NCI-H524 (cell line): ENCODE measurements around the gene RAB3IP.

Experiments
- DNase-seq, 2 experiments: peaks; one replicate each; lab custom pipeline; 2025; lab: John Stamatoyannopoulos, UW

The RAB3IP gene, protein sequence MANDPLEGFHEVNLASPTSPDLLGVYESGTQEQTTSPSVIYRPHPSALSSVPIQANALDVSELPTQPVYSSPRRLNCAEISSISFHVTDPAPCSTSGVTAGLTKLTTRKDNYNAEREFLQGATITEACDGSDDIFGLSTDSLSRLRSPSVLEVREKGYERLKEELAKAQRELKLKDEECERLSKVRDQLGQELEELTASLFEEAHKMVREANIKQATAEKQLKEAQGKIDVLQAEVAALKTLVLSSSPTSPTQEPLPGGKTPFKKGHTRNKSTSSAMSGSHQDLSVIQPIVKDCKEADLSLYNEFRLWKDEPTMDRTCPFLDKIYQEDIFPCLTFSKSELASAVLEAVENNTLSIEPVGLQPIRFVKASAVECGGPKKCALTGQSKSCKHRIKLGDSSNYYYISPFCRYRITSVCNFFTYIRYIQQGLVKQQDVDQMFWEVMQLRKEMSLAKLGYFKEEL

DNA sequence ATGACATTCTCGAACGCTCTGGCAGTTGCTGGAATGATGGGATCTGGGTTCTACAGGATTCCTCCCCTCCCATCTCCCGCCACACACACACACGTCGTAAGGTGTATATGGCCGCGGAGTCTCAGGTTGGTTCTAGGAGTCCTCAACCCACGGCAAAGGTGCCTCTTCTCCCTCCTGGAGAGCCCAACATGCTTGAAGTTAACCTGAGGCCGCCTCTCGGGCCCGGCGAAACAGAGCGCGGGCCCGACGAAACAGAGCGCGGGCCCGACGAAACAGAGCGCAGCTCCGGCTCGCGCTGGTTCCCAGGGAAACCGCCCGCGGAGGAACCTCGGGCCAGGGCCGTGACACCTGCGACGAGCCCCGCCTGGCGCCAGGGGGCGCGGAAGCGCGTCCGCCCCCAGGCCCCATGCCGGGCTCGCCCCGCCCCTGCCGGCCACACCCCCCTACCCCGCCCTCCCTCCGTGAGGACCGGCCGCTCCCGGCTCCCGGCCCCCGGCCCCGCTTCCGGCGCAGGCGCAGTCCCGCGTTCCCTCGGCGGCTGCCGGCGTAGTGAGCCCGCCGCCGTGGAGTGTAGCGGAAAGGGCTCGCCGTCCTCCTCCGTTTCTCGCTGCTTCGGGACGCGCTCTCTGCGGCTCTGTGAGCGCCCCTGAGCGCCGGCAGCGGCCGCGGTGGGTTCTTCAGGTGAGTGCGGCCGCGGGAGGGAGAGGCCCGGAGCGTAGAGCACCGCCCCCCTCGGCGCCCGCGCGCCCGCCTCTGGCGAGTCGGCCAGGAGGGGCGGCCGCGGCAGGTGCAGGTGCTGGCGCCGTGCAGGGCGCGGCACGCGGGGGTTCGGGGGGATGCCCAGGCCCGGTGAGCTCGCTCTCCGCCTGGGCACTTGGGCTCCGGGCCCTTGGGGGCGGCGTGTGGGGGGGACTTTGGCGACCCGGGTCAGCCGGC is at the start of gene RAB3IP:
RAB3IP (plus strand) TSS at position 510 of the 936 bp plus-strand sequence. CDS start 16,549 bp downstream, outside the sequence.
- DNase-seq: peak; percentile 52 to 80

DNA sequence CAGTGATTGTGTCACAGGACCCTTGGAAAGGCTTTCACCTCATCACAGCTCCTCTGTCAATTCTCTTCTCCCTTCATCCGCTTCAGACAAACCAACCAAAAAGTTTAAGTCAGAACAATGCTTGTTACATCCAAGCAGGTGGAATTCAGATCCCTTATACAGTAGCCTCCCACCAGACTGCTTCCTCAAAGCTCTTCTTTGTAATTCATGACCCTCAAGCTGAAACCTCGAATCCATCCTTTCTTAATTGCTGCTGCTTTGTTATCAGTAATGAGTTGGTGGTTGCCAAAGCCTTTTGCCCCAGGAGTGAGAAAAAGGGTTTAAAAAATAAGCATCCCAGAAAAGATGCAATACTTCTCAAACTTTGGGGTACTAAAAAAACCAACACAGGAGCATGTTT is 49.0 kb upstream of the RAB3IP start:
- DNase-seq: no peak

DNA sequence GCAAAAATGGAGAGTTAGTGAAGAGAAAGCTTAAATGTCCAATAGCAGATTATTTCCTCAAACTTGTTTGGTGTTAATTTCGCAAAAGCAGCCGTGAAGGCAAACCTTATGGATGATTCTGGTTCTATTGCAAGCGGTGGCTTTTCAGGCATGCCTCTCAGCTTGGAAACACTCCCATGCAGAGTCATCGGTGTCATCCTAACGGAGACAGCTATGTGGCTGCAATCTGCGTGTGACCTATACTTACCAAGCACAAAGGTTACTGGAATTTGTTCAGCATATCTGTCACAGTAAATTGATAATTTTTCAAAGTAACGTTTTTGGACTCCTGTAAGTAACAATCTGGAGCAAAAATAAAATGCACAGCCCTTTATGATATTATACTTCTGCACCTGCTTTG is 44.5 kb upstream of the RAB3IP start:
- no peak for DNase-seq

DNA sequence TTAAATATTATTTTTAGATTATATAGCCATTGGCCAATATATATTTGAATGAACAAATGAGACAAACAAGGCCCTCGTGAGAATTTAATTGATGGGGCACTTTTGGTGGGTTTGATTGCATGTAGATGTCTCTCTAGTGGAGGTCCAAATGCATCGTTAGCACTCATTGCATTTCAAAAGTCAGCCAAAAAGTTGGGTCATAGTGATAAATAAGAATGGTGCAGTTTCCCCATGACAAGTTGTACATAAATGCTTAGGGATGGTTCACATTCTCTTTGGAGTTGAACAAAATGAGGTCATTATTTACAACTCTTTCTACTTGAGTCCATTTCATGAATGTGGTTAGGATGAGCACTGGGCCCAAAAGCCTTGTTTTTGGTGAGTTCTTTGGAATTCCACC is 40.6 kb upstream of the RAB3IP start:
- no peak for DNase-seq

DNA sequence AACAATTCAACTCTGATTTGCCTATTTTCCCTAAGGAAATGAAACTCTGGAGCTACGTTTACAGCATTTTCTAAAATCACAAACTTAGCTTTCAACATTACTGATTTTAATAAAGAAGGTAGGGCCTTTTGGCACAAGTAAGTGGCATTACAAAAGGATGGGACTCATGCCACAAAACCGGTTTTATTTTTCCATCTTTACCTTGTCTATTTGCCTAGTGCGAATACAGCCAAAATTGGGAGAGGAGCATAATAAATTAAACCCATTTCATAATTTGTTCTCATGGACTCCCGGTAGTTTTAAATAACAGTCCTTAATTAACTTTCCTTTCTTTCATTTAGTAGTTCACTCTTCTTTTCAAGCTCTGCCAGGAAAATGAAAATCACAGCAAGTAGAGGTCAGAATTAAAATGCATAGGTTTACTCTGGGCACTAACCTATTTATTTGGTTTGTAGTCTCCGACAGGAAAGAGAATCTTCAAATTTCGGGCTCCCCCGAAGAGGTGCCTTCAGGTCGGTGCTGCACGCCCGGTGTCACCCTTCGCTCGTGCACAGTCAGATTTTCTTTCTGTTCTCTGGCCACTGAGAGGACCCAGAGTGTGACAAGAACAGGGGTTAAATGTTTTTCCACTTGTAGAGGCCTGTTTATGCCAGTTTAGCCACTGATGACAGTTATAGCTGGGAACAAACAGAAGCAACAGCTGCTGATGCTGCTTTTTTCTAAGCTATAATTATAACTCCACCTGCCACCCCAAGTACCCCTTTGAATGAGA is 39.7 kb upstream of the RAB3IP start, which contains the start of gene BEST3:
BEST3 (minus strand) TSS at position 535 of the 772 bp plus-strand sequence. CDS start 1,505 bp downstream, outside the sequence.
- peak; percentile 10 to 23 for DNase-seq

DNA sequence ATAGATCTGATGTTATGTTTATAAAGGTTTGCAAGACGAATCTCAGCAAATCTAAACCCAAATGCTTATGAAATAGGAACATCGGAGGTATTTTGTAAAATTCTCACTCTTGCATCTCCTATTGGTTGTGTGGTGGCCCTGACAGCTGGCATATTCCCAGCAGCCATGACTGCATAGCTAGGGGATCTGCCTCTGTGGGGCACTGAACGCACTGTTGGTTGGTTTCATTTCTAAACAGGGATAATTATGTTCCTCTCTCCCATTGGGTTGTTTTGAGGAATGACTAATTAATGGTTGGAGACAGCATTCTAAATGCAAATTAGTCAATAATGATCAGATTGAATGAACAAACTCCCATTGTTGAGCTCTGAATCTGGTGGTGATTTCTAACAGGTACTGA is 36.8 kb upstream of the RAB3IP start:
- no peak for DNase-seq

DNA sequence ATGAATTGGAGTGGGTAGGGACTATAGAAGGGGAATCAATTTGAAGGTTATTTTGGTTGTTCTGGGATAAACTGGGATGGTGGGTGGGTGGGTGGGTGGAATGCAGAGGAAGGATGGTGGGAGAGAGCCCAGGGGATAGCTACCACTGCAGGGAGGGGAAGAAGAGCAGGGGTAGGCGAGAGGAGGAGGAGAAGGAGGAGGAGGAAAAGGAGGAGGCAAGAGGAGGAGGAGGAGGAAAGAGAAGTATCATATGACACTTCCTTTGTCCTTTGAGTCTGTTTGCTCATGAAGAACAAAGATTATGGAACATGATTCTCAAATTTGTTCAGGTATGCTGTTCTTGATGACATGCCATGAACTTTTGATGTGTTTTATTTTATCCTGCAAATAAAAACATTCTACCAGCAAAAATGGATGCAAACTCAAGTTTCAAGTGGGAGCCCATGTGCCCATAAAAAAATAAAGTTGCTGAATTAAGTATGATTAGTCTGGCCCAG is 35.5 kb upstream of the RAB3IP start:
- no peak for DNase-seq

DNA sequence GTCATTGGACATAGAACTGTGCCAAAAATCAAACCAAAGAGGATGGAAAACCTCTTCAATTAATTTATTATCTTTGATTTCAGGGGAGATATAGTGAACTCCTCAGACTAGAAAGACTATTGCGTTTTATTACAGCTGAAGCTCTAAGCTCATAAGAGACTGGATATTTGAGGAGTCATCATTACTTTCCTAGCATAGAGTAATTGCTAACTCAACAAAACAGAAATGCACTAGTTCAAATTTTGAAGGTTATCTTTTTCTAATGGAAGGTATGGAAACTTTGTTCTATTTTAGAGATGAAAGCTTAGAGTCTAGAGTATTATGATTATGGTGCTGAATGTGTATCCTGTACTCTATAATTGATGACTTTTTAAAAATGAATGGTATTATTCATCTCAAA is 34.3 kb upstream of the RAB3IP start:
- no peak for DNase-seq

DNA sequence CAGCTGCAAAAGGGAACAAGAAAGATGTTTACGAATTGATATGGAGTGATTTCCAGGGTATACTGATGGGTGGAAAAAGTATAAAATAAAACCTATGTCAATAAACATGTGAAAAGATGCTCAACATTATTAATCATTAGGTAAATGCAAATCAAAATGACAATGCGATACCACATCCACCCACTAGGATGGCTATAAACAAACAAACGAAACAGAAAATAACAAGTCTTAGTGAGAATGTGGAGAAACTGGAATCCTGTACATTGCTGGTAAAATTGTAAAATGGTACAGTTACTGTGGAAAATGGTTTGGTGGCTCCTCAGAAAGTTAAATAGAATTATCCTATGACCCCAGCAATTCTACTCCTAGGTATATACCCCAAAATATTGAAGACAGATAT is 30.0 kb upstream of the RAB3IP start:
- no peak for DNase-seq

DNA sequence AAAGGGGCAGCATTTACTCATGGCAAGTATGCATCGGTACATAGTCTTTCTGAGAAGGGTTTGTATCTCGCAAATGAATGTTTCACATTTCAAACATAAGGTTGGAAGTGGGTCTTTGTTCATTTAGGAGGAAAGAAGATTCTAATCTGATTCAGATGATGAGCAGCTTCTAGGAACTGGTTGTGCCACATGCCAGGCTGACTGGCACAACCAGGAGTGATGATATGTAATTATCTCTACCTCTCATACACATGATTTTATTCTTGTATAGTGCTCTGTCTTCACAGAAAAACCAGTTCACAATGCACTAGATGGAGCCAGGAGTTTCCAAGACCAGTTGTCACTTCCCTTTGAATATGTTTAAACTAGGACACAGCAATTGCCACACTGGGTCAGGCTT is 25.8 kb upstream of the RAB3IP start:
- DNase-seq: no peak

DNA sequence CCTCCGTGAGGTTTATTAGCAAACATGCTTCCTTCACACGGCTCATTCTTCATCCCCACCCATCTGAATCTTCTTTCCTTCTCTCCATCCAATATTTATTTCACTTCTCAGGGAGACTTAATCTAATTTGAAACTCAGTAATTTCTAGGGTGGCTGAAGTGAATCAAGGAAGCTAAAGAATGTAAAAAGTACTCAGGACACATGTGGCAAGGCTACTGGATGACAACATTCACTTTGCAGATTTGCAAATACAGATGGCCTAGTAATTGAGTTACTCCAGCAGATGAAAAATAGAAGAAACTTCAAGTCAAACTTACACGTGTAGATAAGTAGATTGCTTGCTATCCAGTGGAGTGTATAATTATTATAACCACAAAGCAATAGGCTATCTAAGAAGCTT is 24.1 kb upstream of the RAB3IP start:
- no peak for DNase-seq

DNA sequence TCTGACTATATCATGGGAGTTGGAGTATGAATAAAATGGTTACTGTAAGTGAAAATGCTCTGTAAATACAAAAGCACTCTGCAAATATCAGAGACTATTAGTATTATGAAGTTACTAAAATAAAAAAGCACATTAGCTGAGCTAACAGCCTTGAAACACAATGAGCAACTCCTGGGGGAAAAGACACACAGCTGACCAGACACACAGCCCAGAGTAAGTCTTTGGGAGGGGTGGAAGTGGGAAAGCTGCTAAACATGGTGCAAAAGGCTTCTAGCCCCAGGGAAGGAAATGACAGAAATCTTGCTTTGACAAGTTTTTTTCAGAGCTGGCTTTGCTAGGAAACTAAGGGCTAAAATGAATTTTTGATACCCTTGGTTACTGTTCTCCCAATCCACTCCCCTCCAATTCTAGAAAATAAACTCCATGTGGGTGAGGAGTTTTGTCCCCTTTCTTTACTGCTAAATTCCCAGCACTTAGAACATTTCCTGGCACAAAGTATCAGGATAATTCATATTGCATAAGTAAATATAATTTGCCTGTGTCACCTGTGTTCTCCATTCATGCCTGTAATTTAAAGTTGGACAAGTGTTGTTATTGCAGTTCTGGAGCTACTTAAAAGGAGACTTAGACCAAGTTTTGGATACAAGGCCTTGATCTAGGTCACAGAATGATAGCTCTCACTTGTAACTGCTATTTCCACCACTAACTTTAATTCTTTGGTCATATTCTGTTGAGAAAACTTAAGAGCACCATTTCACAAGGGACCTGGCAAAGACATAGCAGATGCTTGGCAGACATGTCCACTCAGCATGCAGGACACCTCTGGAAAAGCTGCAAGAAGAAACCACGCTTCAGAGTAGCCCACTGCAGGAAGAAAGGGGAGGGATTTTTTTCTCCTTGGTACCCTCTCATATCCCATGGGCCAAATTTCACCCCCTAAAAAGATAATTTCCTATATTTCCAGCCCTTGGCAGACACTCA is 19.0 kb upstream of the RAB3IP start:
- DNase-seq: no peak

DNA sequence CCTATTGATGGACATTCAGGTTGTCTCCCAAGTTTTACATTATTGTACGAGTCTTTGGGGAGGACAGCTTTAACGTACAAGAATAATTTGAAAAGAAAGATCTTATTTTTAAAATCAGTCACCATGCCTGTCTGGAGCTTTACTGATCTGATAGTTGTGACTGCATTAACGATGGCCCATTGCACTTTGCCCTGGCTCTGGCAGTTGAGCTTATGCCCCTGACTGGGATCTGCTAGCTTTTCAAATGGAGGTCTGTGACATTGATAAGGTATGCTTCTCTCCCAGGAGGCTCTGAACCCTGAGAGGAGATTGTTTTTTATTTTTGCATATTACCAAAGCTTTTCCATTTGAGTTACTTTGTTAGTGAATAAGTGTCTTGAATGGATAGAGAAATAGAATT is 17.9 kb upstream of the RAB3IP start:
- no peak for DNase-seq

DNA sequence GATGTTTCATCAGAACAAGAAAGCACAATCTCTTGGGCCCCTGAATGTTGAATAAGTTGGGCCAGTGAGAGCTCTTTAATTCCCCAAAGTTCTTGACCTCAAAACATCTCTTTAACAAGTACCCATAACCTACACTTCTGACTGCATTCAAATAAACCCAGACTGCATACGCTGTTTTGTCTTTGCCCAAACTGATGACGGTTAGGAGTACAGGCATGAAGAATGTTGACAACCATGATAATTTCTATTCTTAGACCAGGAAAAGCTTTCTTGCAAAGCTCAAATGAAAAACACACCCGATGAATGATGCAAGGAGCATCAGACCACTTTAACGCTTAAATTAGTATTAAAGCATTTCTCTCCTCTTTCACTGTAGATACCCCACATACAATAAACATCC is 11.7 kb upstream of the RAB3IP start:
- DNase-seq: no peak

DNA sequence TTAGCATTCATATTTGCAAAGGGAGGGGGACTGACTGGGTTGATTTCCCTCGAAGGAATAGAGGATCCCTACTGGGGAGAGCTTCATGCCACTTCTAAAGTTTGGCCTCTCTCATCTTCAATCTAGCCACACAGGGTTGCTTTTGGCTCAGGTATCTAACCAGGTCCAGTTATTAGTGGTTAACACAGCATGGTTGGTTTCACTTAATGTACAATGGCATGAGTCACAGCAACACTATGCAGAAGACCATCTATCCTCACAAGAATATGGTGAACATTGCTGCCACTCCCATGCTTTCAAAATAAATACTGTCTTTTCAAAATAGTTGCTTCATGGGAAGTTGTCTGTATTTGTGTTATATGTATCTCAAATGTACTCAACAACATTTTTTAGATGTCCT is 6.6 kb upstream of the RAB3IP start:
- no peak for DNase-seq

DNA sequence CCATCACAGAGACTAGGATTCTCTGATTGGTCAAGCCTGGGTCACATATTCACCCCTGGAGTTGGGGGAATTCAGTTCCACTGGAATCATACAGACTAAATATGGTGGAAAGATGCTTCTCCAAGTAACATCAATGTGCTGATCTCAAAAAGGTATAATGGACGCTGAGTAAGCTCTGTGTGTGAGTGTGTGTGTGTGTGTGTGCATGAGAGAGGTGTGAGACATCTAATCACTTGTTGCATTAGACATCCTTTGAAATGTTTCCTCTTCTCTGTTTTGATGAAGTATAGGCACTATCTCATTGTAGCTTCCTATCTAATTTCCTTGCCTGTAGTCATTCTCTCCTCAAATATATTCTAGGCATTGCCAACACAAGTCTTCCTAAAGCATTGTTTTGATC is 5.0 kb upstream of the RAB3IP start:
- DNase-seq: no peak

DNA sequence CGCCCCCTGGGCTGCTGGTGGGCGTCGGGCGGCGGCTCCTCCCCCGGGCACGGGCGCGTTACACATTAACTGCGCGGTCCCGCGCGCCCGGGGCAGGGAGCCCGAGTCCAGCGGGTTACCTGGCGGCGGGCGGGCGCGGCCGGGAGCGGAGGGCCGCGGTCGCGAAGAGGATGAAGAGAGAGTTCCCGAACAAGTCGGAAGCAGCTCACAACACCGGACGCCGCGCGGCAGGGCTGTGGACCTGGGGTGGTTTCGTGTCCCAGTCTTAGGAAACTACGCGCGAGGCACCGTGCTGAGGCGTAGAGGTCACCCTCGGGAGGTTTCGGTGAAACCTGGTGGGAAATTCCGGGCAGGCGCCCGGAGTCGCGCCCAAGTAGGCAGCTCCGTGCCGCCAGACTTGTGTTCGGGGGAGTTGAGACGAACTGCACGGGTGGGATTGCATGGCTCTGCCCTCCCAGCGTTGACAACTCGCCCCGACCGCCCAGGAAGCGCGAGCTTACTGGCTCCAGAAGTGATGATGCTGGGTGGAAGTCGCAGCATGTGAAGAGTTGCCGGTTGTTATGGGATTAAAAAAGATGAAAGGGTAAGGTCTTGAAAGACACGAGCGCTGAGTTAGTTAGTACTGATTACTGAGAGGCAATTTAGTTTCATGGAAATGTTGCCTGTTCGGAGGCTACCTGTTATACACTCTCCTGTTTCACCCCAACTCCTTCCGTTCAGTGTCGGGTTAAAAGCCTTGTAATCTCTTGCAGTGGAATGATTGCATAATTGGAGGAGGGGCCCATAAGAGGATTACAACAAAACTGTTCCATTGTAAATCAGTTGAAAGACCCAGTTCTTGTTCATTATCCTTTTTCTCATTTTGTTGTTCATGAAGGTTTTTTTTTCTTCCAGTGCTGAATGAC is 879 bp downstream of the RAB3IP start:
- peak; percentile 49 to 70 for DNase-seq

DNA sequence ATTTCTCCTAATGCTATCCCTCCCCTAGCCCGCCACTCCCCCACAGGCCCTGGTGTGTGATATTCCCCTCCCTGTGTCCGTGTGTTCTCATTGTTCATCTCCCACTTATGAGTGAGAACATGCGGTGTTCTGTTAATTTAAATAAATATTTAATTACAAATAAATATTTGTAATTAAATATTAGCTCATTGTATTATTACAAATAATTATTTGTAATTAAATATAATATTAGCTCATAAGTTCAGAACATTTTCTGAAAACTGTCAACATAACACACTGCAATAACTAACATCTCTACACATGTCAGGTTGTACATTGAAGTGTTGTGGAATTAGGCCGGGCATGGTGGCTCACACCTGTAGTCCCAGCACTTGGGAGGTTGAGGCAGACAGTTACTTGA is 5.4 kb downstream of the RAB3IP start:
- DNase-seq: no peak

DNA sequence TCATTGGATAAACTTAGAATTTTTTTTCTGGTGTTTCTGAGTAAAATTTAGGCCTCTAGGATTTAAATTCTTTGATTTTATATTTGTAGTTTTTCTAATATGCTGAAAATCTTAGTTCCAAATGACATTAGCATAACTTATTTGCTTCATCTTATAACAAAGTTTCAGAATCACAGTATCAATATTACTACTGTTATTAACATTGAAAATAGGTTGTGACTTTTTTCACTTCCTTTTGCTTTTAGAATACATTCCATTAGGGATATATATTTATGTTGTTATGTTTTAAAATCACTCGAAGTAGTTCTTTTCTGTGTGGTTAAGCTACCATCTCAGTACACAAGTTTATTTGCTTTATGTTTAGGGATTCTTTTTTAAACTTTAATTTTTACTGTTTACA is 12.8 kb downstream of the RAB3IP start:
- no peak for DNase-seq

DNA sequence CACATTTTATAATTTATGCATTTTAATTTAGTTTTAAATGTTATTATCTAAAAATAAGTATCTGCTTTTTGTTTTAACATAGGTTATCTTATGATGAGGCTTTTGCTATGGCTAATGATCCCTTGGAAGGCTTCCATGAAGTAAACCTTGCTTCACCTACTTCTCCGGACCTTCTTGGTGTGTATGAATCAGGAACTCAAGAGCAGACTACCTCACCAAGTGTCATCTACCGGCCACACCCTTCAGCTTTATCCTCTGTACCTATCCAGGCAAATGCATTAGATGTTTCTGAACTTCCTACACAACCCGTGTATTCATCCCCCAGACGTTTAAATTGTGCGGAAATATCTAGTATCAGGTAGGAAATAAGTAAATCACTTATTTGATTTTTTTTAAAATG is 16.6 kb downstream of the RAB3IP start:
- no peak for DNase-seq
